Gastrocnemius medialis (tissue), 4 donors: Measurements from ENCODE around the gene ZBTB2.

Source experiments
- CTCF ChIP-seq, 5 experiments: fragments of 450-650 bp in 3 of 5; fragments of 200-600 bp in 2 of 5; sonication (generic) in 2 of 5; IDR thresholded peaks in 4 of 5; conservative IDR thresholded peaks in 1 of 5; 1 replicate in 4 of 5; 2 replicates in 1 of 5; pipeline ENCODE4 v1.5.1; 2016 to 2019; ENCODE audit warnings: antibody characterized with exemption in 5 of 5, mild to moderate bottlenecking in 3 of 5, moderate library complexity in 3 of 5
- POLR2A ChIP-seq, 2 donors: fragments of 450-650 bp; IDR thresholded peaks; one replicate each; pipeline ENCODE4 v1.6.1; 2017; ENCODE audit warnings: antibody characterized with exemption in 2 of 2, mild to moderate bottlenecking in 2 of 2, moderate library complexity in 2 of 2

DNA sequence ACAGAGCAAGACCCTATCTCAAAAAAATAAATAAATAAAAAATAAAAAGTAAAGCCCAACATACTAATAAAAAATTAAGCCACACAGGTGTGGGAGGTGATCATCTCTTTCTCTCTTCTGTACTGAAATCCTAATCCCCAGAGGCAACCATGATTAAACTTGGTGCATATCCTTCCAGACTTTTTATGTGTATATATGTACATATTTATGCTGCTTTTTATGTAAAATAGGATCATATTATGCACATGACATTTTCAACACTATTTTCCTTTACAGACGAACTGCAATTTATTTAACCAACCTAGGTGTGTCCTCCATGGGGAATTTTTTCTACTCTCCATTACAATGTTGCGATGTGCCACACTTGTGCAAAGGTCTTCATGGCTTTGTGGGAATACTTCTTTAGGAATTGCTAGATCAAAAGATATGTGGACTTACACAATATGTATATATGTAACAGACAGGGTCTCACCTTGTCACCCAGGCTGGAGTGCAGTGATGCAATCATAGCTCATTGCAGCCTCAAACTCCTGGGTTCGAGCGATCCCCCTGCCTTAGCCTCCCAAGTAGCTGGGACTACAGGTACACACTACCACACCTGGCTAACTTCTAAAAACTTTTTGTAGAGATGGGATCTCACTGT lies 36.9 kb upstream of the ZBTB2 start:
- TF ChIP-seq CTCF (IDR thresholded peaks at IDR 0.05 in 4 of 5, conservative IDR thresholded peaks at IDR 0.05 in 1 of 5) (no peak), POLR2A (IDR thresholded peaks at IDR 0.05) (no peak)
